Measurements from ENCODE around the gene PCDH9.

Gene PCDH9

DNA sequence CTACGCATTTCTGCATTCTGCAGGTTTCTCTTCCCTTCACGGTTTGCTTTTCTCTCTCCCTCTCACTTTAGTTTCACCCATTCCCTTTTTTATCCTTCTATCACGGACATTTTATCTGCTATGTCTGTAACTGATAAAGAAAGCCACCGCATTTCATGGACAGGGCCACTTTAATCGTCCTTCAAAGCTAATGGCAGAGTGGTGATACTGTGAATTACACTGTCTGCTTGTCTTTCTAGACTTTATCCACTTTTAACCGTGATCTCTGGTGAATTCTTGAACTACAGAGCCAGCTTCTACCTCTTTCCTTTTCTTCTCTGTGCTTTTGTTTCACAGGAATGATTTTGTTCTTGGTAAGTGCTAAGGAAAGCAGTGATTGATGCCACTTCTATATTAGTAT is 760.4 kb downstream of the PCDH9 start:
- DNase-seq (ENCODE audit: low read depth, low spot score): no peak

DNA sequence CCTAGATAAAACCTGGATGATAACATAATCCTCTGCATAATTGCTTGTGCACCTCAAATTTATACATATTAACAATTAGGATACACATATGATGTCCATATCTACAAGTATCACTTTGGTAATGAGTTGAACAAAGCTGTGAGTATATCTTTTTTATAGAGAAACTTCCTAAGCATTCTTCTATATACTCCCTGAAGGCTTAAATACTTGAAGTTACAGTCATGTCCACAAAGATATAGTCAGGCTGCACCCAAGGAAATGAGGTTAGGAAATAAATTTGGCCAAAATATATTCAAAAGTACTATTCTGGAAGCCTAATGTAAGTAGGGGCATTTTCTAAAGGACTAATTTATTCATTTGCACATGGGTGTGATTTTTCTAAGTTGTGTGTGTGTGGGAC is 761.5 kb downstream of the PCDH9 start:
- DNase-seq (ENCODE audit: low read depth, low spot score): no peak

DNA sequence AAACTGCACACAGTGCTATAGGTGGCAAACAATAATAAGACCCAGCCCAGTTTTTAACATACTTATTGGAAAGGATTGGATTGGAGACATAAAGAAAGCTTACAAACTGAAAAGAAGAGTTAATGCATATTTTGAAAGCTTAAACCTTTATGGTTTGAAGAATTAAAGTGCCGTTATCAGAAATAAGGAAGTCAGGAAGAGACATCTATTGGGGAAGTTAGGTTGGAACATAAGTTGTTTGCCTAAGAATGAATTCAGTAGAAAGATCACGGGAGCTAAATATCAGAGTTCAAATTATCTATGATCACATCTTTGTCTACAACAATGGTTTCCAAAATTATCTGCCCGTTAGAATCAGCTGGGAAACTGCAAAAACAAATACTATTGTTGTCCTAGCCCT is 767.9 kb downstream of the PCDH9 start:
- DNase-seq (ENCODE audit: low read depth, low spot score): no peak

DNA sequence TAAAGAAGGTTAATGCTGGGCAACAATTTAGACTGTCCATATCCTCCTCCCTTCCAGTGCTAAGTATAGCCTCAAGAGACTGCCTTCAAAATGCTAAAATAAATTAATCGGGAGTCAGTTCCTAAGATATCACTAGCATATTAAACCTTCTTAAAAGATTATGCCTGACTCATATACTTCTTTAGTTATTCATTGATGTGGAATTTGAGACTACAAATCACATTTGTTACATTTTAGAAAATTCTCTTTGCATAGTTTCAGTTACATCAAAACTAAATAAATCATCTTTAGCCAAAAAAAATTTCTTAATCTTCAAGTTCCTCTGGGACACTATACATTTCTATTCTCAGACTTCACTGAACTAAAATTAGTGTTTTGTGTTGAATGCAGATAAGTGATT is 769.1 kb downstream of the PCDH9 start:
- no peak for DNase-seq (ENCODE audit: low read depth, low spot score)

DNA sequence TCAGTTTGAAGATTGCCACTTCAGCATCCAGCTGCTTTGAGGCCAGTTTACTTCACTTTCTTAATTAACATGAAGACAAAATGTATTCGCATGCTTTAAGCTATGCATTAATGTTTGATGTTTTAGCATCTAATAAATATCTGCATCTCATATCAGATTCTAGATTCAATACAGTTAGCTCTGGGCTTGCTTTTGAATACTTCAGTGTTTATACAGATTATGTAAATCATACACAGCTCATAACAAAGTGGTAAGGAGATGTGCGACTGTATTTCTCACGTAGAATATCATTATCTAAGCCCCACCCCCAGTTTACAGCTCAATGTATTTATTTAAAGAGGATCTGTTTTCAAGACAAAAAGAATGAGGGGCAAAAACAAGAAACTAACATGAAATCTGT is 770.5 kb downstream of the PCDH9 start:
- no peak for DNase-seq (ENCODE audit: low read depth, low spot score)

DNA sequence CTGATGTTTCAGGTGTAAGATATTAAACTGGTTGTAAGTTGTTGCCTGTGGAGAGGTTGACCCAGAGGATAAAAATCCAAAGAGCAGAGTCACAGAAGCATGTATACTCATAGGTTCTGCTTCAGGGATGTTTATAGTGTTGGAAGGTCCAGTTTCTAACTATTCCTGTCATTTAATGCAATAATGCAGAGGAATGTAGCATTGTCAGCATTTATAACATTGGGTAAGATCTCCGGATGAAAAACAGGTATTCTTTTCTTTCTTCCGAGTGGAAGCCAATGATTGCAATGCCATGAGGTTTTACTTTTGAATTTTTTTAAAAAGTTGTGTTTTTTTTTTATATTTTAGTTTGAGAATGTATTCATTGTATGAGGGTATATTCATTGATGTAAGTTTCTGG is 771.0 kb downstream of the PCDH9 start:
- DNase-seq (ENCODE audit: low read depth, low spot score): no peak

DNA sequence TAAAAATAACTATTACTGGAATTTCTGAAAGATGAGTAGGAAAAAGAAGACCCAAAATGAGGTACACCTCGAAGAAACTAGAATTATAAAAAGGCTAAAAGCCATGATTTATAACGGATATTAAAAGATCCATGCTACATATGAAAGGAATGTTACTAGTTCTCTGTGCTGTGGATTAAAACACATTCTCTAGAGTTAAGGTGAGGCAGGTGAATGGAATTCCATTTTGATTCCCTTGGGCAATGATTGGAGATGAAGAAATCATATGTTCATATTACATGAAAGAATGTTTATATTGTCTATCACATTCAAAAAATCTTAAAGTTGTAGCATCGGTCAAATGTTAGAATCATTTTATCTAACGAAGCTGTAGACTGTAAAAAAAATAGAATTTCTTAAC is 783.7 kb downstream of the PCDH9 start:
- no peak for DNase-seq (ENCODE audit: low read depth, low spot score)

DNA sequence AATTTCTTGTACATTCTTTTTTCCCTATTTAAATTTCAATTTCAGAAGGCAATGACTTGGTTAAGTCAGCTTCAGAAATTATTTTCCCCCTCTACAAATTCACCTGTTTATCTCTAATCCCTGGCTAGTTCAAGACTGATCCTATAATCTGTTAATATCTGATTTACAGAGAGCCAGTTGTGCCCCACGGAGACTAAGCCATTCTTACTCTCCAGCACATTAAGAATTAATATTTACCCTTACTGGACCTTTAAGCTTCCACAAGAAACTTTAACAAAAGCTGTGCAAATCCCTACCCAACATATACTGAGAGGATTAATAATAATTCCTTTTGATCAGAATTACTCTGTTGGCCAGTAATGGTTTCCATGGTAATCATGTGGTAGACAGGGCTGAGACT is 786.2 kb downstream of the PCDH9 start:
- no peak for DNase-seq (ENCODE audit: low read depth, low spot score)

DNA sequence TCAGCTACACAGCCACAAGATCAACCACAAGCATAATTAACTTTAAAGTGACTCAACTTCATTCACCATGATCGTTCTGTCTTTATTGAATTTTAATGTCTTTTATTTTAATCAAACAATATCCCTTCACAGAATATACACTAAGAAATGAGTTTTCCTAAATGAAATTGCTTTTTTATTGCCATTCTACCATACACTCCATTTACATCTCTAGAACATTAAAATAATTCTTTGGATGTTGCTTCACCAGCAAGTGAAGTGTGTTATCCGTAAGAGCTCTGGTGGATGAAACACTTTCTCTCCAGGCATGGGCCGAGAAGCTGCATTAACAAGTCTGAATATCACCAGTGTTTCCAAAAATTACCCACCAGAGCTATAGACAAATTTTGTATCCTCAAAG is 789.2 kb downstream of the PCDH9 start:
- DNase-seq (ENCODE audit: low read depth, low spot score): no peak

DNA sequence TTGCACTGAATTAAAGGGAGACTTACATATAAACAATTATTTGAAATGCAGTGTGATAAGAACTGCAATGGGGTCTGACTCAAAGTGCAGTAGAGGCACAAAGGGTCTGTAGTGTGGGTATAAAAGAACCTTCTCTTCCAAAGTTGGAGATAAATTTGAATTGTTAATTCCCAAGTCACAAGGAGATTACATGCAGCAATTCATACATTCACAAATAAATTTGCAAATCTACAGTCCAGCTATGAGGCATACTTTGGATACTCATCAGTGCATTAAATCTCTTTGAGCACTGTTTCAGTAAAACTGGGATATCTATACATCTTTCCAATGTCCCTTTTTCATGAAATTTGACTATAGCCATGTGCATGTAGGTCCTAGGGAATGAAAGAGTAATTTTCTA is 799.4 kb downstream of the PCDH9 start:
- DNase-seq (ENCODE audit: low read depth, low spot score): no peak

DNA sequence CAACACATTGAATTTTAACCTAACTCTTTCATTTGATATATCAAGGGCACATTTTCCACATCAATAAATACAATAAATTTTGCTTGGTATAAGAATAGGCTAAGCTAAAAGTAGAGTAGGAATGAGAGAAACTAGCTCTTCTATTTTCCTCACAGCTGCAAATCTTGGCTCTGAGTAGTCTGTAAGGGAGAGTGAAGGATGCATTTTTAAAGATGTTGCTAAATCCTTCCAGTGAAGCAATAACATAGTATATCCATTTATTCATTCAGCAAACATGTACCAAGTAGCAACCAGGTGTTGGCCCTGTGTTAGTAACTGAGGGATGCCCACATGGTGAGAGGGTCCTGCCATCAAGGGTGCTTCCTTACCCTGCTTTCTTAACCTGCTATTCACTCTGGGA is 799.9 kb downstream of the PCDH9 start:
- DNase-seq (ENCODE audit: low read depth, low spot score): no peak

DNA sequence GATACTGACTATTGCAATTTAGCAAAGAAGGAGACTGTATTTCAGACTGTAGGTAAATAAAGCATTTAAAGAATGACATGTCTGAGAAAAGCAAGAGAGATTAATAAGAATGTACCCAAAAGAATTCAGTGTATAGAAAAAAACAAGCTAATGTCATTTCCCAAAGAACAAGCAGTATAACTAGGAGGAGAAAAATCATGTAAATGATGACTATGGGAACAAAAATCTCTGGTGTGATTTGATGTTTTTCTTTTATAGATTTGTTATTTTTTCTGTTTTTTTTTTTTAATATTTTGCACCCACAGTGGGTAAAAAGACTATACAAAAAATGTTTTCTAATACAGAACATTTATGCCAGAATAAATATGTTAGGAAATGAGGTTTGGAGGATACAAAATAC is 801.0 kb downstream of the PCDH9 start:
- no peak for DNase-seq (ENCODE audit: low read depth, low spot score)

DNA sequence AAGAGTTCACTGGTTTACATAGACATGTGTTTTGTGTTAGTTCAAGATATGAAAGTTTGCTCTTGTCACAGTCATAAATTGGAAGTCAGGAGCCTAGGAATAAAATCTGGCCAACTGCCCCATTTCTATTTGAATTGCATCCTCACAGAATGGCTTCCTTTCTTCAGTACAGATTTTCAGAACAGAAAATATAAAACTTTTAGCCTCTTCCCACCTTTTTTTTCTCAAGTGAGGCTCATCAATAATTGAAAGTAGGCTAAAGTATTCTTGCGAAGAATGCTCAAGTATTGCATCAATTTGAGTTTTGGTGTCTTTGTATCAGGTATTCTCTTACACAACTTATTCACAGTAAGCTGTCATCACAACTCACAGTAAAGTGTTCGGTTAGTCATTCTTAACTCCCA is 802.7 kb downstream of the PCDH9 start:
- no peak for DNase-seq (ENCODE audit: low read depth, low spot score)

DNA sequence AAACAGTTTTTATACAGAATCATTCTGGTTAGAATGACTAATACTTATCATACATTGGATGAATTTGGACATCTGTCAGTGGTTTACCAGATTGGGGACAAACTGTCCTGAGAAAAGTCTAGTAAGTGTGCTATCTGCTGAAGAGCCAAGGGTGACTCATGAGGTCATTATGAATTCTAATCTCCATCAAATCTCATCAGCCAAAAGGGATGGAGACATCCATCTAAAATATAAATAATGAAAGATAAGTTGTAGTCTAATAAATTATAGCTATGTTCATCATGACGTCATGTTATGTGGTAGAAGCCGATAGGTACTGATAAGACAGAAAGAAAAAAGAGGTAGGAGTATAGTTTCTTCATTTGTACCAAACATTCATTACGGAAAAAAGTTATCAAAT is 804.4 kb downstream of the PCDH9 start:
- no peak for DNase-seq (ENCODE audit: low read depth, low spot score)

DNA sequence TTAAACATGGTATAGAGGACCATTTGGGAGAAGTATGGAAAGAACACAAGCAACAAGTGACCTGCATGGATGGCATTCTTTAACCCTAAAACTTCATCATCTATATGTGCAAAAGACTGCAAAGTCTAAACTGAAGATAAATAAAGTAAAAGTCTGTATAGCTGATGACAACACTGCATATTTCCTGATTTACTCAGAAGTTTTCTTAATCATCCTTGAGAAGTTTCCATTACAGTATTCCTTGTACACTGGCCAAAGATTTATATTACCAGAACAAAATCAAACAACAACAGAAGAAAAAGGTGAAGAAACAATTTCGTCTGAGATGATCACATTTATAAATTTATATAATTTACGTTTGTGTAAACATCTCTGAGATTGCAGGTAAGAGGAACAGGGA is 805.7 kb downstream of the PCDH9 start:
- no peak for DNase-seq (ENCODE audit: low read depth, low spot score)

DNA sequence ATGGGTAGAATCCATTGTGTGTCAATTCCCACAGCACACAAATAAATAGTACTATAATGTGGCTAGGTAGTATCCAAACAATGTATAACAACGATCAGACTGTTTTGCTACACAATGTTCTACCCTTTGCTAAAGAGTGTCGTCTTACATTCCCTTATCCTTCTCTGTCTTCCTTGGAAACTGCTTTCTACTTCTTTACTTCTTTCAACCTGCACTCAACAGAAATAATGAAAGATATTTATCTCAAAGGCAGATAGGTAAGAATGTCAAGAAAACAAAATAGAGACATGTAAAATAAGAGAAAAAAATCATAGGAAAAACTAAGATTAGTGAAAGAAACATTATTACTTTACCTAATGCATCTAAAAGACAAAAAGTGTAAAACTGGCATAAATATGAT is 814.7 kb downstream of the PCDH9 start:
- no peak for DNase-seq (ENCODE audit: low read depth, low spot score)

DNA sequence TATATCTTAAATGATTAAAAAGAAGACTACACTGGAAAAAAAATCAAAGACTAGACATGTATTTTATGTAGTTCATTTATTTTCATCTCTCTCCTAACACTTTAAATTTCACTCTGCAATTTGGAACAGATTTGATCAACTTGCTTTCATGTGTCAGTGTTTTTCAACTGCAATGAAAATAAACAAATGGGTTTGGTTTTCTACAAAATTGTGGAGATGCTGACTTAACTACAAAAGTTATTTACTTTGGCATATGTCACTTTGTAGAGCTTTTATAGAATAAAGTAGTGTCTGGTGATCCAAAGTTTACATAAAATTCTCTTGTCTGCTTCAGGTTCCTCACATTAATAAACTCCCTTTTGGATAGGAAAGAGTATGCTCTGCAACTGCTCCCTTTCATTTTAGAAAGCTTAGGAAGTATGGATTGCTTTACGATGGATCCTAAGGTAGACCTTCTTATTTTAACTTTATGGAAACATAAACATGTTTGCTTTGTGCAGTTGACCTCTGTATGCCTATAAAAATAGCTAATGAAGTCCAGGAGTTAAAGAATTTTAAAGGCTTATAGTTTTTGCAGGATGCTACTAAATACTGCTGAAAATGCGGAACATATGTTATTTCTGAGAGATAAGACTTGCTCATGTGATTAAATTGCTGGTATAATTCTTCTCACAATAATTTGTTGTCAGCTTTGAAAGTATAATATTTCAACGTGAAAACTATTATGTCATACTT is 815.9 kb downstream of the PCDH9 start:
- no peak for DNase-seq (ENCODE audit: low read depth, low spot score)

DNA sequence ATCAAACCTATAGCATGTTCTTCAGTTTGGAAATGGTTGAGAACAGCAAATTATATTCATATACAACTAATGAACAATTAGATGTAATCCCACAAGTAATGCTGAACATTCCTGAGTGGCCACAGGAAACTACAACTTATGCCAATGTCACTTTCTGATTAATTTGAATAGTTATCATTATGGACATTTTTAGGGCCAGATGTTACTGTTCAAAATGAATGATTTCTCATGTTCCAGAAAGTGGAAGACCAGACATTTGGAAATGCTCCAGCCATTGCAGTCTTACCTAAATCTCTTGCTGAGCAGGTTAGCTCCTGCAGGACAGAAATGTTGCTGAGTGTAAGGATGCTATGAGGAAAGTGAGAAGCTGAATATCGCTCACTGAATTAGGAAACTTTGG is 819.8 kb downstream of the PCDH9 start:
- DNase-seq (ENCODE audit: low read depth, low spot score): no peak

DNA sequence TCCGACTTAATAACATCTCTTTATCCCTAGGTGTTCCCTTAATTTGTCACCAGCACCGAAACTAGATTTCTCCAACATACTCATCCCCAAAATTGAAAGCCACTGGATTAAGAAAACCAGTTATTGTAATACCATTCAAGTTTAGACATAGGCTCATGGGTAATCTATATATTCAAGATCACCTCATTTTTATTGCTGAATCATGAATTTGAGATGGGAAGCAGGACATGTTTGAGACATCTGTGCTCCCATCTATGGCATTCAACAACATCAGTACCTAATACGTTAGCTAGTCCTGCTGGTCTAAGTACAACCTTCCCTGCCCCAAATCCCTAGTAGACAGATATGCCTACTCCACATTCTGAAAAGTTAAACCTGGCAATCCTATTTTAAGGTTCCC is 820.6 kb downstream of the PCDH9 start:
- DNase-seq (ENCODE audit: low read depth, low spot score): no peak

DNA sequence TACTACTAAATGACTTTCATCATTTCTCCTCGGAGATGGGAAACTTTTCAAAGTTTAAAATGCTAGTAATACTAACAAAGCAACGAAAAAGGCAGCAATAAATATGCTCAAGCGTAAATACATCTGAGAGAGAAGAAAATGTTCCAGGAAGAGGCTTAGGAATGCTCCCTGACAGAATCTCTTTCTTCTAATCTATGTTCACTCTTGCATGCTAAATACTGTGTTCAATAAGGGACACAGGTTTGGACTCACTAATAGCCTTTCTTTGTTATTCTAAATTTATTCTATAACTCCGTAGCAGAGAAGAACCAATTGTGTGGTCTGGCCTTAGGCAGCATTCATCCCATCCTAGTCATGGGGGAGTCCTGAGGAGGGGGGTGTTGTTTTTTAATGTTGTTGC is 823.0 kb downstream of the PCDH9 start:
- no peak for DNase-seq (ENCODE audit: low read depth, low spot score)

DNA sequence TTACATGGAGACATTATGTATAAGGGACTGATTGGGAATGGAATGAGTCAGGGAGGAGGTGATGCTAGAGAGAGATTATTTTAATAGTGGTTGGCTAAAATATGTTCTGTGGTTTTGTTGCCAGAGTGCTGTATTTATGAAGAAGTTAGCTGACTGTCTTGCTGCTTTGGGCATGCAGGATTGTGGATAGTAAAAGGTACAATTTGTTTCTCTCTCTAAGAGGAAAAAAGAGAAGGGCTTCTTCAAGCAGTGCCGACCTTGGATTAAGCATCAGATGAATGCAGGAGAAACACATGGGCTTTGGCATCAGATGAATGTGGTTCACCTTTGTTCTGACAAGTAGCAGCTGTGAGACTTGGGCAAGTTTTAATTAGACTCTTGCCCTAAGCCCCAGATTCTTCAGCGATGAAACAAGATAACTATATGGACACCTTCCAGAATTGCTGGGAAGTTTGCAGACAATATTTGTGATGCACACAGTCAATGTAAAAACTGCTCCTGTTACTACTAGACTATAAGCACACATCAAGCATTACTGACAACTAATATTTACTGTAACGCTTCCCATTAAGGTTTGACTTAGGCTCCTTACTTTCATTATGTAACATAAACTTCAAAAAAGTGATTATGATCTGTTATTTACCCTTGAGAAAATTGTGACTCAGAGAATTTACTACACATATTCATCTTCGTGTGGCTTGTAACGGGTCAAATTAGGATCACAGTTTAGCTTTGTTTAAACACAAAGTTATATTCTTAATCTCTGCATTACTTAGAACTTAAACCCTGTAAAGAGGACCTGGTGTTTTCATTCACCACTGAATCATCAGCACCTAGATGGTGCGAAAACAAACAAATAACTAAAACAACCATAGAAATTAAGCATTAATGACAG is 824.0 kb downstream of the PCDH9 start:
- DNase-seq (ENCODE audit: low read depth, low spot score): no peak

DNA sequence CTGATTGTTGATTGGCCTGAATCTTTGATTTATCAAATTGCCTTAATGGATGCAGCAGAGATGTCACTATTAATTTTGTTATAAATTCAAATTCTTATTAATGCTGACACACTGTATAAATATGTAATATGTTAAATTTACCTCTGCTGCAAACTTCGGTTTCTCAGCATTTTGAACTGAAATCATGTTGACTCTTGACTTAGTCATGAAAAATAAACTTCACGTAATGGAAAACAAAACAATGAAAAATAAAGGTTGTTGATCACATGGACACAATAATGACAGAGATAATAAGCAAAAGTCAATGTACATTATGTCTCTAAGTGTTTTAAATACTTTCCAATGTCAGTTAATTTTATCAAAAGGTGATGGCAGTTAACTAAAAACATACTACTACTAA is 827.6 kb downstream of the PCDH9 start:
- no peak for DNase-seq (ENCODE audit: low read depth, low spot score)

DNA sequence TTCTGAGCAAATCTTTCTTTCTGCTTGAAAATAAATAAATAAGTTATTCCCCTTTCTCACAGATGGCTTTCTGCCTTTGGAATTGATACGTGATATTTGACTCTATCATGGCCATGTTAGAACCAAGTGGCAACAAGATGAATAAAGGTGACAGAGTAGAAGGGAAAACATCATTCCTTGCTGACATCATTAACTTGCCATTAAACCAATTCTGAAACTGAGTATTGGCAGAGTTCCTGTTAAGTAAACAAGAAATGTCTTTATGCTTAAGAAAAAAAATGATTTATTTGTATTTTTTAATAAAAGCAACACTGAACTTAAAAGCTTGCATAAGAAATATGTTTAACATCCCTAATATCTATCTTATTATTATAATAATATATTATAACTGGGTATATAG is 828.1 kb downstream of the PCDH9 start:
- no peak for DNase-seq (ENCODE audit: low read depth, low spot score)
